MM.1S (cell line): ENCODE measurements around the gene PTPRB.

ENCODE experiments used
- DNase-seq: peaks from one replicate; pipeline ENCODE4 v3.0.0-alpha.2; 2015
- H2AFZ ChIP-seq: fragments of 300-600 bp; sonication (generic); 2 replicates; pipeline ENCODE4 v1.6.0; 2016; ENCODE audit warnings: antibody characterized with exemption, low read length
- H3F3A ChIP-seq: fragments of 300-600 bp; sonication (generic); 2 replicates; pipeline ENCODE4 v1.6.1; 2016; ENCODE audit warnings: mild to moderate bottlenecking, antibody characterized with exemption, low read length, moderate library complexity, mixed read lengths; ENCODE audit not compliant: insufficient read depth
- H3K27ac ChIP-seq: fragments of 300-600 bp; sonication (generic); 2 replicates; pipeline ENCODE4 v1.5.1; 2016; ENCODE audit warnings: mild to moderate bottlenecking, low read length
- H3K27me3 ChIP-seq: fragments of 300-600 bp; sonication (generic); replicated peaks from 2 replicates; pipeline ENCODE4 v1.6.0; 2016; ENCODE audit warnings: low read length; ENCODE audit not compliant: insufficient read depth
- H3K36me3 ChIP-seq: fragments of 300-600 bp; sonication (generic); replicated peaks from 2 replicates; pipeline ENCODE4 v1.6.1; 2016; ENCODE audit warnings: mild to moderate bottlenecking, low read length, mixed read lengths; ENCODE audit not compliant: insufficient read depth
- H3K4me1 ChIP-seq: fragments of 300-600 bp; sonication (generic); 2 replicates; pipeline ENCODE4 v1.6.1; 2016; ENCODE audit warnings: low read length, mixed read lengths
- H3K4me2 ChIP-seq: fragments of 300-600 bp; sonication (generic); 2 replicates; pipeline ENCODE4 v1.6.0; 2016; ENCODE audit warnings: low read depth, low read length
- H3K4me3 ChIP-seq: fragments of 300-600 bp; sonication (generic); 2 replicates; pipeline ENCODE4 v1.5.1; 2016; ENCODE audit warnings: low read length, mixed read lengths
- H3K79me2 ChIP-seq: fragments of 300-600 bp; sonication (generic); 2 replicates; pipeline ENCODE4 v1.6.1; 2016; ENCODE audit warnings: mixed run types, low read length, mixed read lengths
- H3K9ac ChIP-seq: fragments of 300-600 bp; sonication (generic); 2 replicates; pipeline ENCODE4 v1.6.1; 2016; ENCODE audit warnings: low read length, mixed read lengths
- H3K9me2 ChIP-seq: fragments of 300-600 bp; sonication (generic); replicated peaks from 2 replicates; pipeline ENCODE4 v1.6.1; 2016; ENCODE audit warnings: mild to moderate bottlenecking, low read length, mixed read lengths; ENCODE audit not compliant: insufficient read depth
- H3K9me3 ChIP-seq: fragments of 300-600 bp; sonication (generic); replicated peaks from 2 replicates; pipeline ENCODE4 v1.6.1; 2016; ENCODE audit warnings: mild to moderate bottlenecking, low read length, mixed read lengths; ENCODE audit not compliant: insufficient read depth
- H4K20me1 ChIP-seq: fragments of 300-600 bp; sonication (generic); 2 replicates; pipeline ENCODE4 v1.6.1; 2016; ENCODE audit warnings: mild to moderate bottlenecking, low read length, moderate library complexity, mixed read lengths; ENCODE audit not compliant: insufficient read depth
- EZH2 ChIP-seq: fragments of 300-600 bp; sonication (generic); optimal IDR thresholded peaks from 2 replicates; pipeline ENCODE3; 2017; ENCODE audit warnings: low read depth, mild to moderate bottlenecking, antibody characterized with exemption, low read length, mixed read lengths
- EZH2phosphoT487 ChIP-seq: fragments of 300-600 bp; sonication (generic); IDR thresholded peaks from 2 replicates; pipeline ENCODE4 v1.6.1; 2018; ENCODE audit warnings: antibody characterized with exemption, low read length
- TF ChIP-seq, protein P1 (sequence below): fragments of 300-600 bp; sonication (generic); IDR thresholded peaks from 2 replicates; pipeline ENCODE4 v1.5.1; 2016; ENCODE audit warnings: antibody characterized with exemption, low read length, mixed read lengths

PTPRB gene

GRCh38 chr12:70667253-70667652 is 30.0 kb upstream of the PTPRB start:
- Histone ChIP-seq H3K9me3 (no peaks in the 10 kb centered on the region), H3K27me3 (no peaks in the 10 kb centered on the region), H3K4me2 (no peak overlapping the region), H3K36me3 (no peaks in the 10 kb centered on the region), H3K4me3 (no peak overlapping the region), H3K27ac (no peak overlapping the region), H4K20me1 (no peaks in the 10 kb centered on the region), H3F3A (no peaks in the 10 kb centered on the region), H3K4me1 (no peaks in the 10 kb centered on the region), H3K79me2 (no peaks in the 10 kb centered on the region), H3K9ac (no peak overlapping the region), H3K9me2 (no peaks in the 10 kb centered on the region), H2AFZ (no peak overlapping the region)
- no peak for DNase-seq
- TF ChIP-seq EZH2phosphoT487 (no peak), EZH2 (no peak)
- TF ChIP-seq, protein P1, sequence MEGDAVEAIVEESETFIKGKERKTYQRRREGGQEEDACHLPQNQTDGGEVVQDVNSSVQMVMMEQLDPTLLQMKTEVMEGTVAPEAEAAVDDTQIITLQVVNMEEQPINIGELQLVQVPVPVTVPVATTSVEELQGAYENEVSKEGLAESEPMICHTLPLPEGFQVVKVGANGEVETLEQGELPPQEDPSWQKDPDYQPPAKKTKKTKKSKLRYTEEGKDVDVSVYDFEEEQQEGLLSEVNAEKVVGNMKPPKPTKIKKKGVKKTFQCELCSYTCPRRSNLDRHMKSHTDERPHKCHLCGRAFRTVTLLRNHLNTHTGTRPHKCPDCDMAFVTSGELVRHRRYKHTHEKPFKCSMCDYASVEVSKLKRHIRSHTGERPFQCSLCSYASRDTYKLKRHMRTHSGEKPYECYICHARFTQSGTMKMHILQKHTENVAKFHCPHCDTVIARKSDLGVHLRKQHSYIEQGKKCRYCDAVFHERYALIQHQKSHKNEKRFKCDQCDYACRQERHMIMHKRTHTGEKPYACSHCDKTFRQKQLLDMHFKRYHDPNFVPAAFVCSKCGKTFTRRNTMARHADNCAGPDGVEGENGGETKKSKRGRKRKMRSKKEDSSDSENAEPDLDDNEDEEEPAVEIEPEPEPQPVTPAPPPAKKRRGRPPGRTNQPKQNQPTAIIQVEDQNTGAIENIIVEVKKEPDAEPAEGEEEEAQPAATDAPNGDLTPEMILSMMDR: no peak

- Histone ChIP-seq H3K27me3 (no peaks in the 10 kb centered on the region), H3K4me1 (peaks cover 5% of the 10 kb centered on the region), H3K9me3 (no peaks in the 10 kb centered on the region), H3K4me2 (no peak overlapping the region), H3K36me3 (no peaks in the 10 kb centered on the region), H3K4me3 (no peak overlapping the region), H4K20me1 (no peaks in the 10 kb centered on the region), H3K9ac (no peak overlapping the region), H3F3A (no peaks in the 10 kb centered on the region), H2AFZ (no peak overlapping the region), H3K79me2 (no peaks in the 10 kb centered on the region), H3K9me2 (no peaks in the 10 kb centered on the region), H3K27ac (no peak overlapping the region)
- DNase-seq: no peak
- TF ChIP-seq, protein P1: no peak
- TF ChIP-seq EZH2 (no peak), EZH2phosphoT487 (no peak)
Observed at GRCh38 chr12:70666364-70666763, 29.1 kb upstream of the PTPRB start.

GRCh38 chr12:70664465-70664881 is 27.2 kb upstream of the PTPRB start:
- no peak overlapping the region for H2AFZ ChIP-seq
- DNase-seq: no peak
- H3K9ac ChIP-seq: no peak overlapping the region
- no peak for TF ChIP-seq EZH2phosphoT487
- no peak for TF ChIP-seq EZH2
- no peaks in the 10 kb centered on the region for H3K36me3 ChIP-seq
- H3F3A ChIP-seq: no peaks in the 10 kb centered on the region
- no peaks in the 10 kb centered on the region for H4K20me1 ChIP-seq
- H3K9me3 ChIP-seq: no peaks in the 10 kb centered on the region
- H3K9me2 ChIP-seq: no peaks in the 10 kb centered on the region
- H3K27me3 ChIP-seq: no peaks in the 10 kb centered on the region
- H3K4me3 ChIP-seq: no peak overlapping the region
- H3K79me2 ChIP-seq: no peaks in the 10 kb centered on the region
- no peak overlapping the region for H3K27ac ChIP-seq
- H3K4me2 ChIP-seq: no peak overlapping the region
- peaks cover 16% of the 10 kb centered on the region for H3K4me1 ChIP-seq

DNA sequence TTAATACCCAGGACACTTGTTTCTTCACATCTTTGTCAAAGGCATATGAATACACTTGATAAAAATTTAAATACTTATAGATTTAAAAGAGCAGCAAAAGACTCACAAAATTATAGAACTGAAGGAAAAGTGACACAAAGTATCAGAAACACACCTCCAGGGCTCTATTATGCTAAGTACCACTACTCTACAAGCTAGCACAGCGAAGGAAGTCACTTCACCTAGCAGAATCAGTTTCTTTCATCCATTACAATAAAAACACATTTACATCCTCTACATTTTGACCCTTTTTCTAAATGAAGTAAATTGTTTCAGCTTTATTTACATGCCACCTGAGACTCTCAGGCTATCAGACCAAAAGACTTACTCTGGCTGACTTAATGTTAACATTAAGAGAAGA is 26.6 kb upstream of the PTPRB start:
- H3K9ac ChIP-seq: no peak overlapping the region
- TF ChIP-seq EZH2phosphoT487 (no peak), EZH2 (no peak)
- TF ChIP-seq, protein P1: no peak
- H4K20me1 ChIP-seq: no peaks in the 10 kb centered on the region
- H3K9me2 ChIP-seq: no peaks in the 10 kb centered on the region
- H3K27ac ChIP-seq: no peak overlapping the region
- H2AFZ ChIP-seq: no peak overlapping the region
- peaks cover 16% of the 10 kb centered on the region for H3K4me1 ChIP-seq
- no peak for DNase-seq
- H3K36me3 ChIP-seq: no peaks in the 10 kb centered on the region
- no peaks in the 10 kb centered on the region for H3K9me3 ChIP-seq
- H3K4me3 ChIP-seq: no peak overlapping the region
- H3F3A ChIP-seq: no peaks in the 10 kb centered on the region
- H3K79me2 ChIP-seq: no peaks in the 10 kb centered on the region
- H3K27me3 ChIP-seq: no peaks in the 10 kb centered on the region
- no peak overlapping the region for H3K4me2 ChIP-seq
